AG09319 (cell line): ENCODE data around the gene AVEN.

Source experiments
- DNase-seq: peaks from one replicate; pipeline ENCODE4 v3.0.0-alpha.2; 2010; ENCODE audit warnings: low read depth; ENCODE audit errors: extremely low read depth
- TF ChIP-seq, protein P1 (sequence below): IDR thresholded peaks from 2 replicates; pipeline ENCODE4 v1.5.1; 2011; ENCODE audit warnings: low read depth, mild to moderate bottlenecking, inconsistent platforms, low read length, moderate library complexity

AVEN gene

DNA sequence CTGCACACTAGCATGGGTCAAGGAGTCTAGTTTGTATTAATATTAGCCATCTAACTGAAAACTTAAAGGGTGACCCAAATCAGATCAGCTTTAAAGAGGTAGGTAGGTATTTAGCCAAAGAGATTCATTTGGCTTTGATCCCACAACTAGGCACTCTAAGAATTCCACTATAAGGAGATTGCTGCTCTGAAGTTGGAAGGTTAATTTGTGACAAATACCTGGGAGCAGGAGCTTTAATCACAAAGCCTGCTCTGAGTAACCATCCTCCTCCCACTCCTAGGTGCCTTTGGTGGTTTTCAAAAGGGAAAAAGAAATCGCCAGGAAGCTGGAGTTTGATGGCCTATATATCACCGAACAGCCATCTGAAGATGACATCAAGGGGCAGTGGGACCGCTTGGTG, 191.0 kb downstream of the AVEN start:
- DNase-seq: no peak

DNA sequence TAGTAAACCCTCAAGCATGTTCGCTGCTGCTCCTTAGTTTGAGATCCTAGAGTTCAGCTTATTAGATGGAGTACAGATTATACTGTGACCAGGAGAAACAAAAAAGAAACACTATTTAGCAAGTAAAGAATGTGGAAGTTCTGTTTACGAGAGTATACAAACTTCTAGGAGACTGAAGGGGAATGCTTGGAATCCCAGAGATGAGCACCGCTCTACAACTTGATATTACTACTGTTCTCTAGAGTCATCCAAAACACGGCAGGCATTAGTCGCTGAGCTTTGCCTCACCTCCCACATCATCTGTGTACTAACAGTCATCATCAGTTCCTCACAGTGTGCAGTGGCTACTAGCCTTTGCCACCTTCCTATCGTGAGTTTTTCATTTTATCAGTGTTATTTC, 192.1 kb downstream of the AVEN start:
- no peak for DNase-seq
- TF ChIP-seq, protein P1, sequence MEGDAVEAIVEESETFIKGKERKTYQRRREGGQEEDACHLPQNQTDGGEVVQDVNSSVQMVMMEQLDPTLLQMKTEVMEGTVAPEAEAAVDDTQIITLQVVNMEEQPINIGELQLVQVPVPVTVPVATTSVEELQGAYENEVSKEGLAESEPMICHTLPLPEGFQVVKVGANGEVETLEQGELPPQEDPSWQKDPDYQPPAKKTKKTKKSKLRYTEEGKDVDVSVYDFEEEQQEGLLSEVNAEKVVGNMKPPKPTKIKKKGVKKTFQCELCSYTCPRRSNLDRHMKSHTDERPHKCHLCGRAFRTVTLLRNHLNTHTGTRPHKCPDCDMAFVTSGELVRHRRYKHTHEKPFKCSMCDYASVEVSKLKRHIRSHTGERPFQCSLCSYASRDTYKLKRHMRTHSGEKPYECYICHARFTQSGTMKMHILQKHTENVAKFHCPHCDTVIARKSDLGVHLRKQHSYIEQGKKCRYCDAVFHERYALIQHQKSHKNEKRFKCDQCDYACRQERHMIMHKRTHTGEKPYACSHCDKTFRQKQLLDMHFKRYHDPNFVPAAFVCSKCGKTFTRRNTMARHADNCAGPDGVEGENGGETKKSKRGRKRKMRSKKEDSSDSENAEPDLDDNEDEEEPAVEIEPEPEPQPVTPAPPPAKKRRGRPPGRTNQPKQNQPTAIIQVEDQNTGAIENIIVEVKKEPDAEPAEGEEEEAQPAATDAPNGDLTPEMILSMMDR: no peak

More for the DNA sequence above, 191.0 kb downstream of the AVEN start:
- TF ChIP-seq, protein P1: no peak

DNA sequence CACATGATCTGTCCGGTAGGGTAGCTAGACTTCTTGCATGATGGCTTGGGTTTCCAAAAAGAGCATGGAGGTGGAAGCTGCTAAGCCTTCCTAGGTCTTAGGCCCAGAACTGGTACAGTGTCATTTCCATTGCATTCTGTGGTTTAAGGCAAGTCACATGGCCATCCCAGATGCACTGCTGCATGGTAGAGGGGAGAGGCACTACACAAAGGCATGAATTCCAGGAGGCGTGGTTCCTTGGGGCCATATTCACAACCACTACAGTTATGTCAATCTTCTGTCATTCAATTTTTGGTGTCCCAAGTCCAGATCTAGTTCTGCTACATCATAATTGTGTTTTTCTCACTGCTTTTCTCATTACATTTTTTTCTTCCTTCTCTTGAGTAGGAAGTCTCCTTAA, 192.9 kb downstream of the AVEN start:
- no peak for DNase-seq
- TF ChIP-seq, protein P1: no peak

DNA sequence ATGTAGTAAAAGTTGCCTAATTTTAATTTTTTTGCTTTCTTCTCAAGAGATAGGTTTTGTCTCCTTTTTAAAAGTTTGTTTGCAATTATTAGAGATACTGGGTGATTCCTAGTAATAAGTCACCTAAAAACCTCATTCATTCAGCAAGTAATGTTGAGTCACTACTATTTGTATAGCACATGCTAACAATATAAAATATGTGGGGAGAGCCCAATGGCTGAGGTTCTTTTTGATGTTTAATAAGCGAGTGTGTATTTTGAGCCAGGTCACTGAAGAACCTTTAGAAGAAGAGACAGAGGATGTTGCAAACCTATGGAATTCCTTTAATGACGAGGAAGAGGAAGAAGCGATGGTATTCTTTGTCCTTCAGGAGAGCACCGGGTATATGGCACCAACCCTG, 194.4 kb downstream of the AVEN start:
- TF ChIP-seq, protein P1: no peak
- DNase-seq: no peak

DNA sequence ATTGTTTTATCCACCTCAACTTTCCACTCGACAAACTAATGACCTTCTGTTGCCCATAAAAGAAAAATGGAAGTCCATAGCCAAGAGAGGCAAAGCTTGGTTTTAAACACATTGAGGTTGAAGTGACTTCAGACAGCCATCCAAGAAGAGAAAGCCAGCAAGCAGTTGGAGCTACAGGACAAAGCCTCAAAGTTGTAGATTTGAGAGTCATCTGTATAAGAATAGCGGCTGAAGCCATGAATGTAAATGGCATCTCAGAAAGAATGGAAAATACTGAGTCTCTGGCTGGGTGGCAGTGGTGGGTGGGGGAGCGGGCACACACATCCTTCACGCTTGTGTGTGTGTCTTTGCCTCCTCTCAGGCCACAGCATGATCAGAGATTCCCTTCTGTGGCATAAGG, 194.8 kb downstream of the AVEN start:
- TF ChIP-seq, protein P1: no peak
- no peak for DNase-seq

DNA sequence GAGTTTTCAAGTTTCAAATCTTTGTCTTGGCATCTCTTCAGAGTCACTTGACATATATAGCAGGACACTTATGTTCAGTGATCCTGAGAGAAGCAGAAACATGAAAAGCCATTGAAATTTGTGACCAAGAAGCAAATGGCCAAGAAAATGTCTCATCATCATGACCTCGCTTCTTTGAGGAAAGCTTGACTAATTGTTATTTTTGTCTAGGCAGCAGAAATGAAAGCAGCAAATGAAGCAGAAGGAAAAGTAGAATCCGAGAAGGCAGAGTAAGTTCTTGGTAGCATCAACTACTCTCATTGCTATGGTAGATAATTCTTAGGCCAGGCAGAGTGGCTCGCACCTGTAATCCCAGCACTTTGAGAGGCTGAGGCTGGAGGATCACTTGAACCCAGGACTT, 198.4 kb downstream of the AVEN start:
- no peak for DNase-seq
- TF ChIP-seq, protein P1: no peak

DNA sequence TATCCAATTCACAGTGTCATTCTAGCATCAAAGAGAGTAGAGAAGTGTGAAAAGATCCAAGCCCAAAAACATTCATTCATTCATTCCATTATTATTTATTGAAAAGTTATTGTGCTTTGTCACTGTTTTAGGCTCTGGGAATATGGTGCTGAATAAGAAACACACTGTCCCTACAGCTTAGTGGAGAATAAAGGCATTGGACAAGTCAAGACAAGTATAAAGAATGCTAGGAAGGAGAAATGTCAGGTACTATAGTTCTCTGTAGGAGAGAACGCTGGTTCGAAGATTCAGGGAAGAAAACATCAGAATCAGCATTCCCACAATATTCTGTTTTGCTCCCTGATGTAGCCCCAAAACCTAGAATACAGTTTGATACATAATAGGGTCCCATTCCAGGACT, 199.5 kb downstream of the AVEN start:
- TF ChIP-seq, protein P1: no peak

More for the DNA sequence above, 199.5 kb downstream of the AVEN start:
- DNase-seq: no peak
